ENCODE measurements around the gene RBM34.
"Not testable (repeated sequence)": the region's sequence is repeated elsewhere in the genome, so short reads cannot be mapped to it uniquely, and the experiment has no call there.

RBM34 gene

DNA sequence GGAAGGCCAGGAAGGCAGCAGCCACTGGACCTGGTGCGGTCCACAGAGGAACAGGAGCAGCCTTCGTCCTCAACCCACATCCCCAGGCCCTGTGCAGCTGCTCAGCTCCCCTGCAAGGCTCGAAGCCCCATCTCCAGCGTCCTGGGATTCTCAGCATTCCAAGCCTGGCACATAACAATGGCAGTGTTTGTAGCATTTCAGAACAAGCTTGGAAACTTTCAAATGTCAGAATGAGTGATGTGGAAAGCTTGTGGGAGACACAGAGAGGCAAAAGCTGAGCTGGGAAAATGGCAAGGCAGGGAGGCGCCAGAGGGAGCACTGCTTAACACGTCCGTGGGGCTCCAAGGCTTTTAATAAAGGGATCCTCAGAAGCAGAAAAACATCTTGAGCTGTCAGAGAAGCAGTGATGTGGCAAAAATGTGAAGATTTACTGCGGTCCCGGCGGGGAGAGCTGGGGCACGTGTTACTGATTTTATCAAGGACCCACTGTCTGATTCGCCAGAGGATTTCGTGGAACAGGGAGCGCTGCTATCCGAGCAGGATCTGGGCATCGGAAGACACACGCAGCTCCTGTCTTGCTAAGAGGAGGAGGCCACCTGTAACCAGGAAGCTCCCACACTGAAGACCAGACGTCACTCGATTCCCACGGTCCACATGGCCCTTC, 70.5 kb downstream of the RBM34 start:
- DNase-seq: no peak

DNA sequence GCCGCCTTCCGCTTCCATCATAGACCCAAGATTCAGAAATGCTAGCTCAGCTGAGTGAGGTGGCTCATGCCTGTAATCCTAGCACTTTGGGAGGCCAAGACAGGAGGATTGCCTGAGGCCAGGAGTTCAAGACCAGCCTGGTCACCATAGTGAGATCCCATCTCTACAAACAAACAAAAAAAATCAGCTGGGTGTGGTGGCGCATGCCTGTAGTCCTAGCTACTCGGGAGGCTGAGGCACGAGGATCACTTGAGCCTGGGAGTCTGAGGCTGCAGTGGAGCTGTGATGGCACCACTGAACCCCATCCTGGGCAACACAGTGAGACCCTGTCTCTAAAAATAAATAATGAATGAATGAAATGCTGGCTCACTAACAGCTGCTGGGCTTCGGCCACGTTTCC, 72.1 kb downstream of the RBM34 start:
- DNase-seq: no peak

DNA sequence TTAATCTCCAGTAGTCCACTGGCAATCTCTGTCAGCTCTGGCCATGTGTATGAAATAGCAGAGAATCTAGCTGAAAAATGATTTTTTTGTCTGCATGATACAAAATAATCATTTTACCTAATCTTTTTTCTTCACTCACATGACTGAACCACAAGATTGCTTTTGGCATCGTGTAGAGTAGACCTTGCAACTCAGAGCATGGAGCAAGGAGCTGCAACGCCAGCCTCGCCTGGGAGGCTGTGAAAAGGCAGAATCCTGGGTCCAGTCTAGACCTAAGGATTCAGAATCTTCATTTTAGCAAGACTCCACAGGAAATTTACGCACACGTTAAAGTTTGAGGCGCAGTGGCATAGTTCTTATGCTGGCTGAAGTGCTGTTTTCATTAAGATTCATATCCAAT, 72.6 kb downstream of the RBM34 start:
- no peak for DNase-seq

DNA sequence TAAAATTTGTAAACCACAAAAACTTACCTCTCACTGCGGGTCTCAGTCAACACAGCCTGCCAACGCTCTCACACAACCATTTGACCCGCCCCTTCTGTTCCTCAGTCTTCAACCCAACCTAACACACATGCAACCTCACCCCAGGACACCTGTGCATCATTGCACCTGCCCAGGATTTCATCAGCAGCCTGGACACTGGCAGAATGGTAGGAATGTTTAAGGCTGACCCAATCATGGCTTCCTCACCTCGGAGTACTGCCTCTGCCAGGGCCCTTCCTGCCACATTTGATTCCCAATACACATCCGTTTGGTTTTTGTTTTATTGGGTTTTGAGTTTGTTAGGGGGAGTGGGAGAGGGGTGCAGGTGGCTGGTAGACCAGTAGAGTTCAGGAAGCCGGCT, 73.1 kb downstream of the RBM34 start:
- no peak for DNase-seq

DNA sequence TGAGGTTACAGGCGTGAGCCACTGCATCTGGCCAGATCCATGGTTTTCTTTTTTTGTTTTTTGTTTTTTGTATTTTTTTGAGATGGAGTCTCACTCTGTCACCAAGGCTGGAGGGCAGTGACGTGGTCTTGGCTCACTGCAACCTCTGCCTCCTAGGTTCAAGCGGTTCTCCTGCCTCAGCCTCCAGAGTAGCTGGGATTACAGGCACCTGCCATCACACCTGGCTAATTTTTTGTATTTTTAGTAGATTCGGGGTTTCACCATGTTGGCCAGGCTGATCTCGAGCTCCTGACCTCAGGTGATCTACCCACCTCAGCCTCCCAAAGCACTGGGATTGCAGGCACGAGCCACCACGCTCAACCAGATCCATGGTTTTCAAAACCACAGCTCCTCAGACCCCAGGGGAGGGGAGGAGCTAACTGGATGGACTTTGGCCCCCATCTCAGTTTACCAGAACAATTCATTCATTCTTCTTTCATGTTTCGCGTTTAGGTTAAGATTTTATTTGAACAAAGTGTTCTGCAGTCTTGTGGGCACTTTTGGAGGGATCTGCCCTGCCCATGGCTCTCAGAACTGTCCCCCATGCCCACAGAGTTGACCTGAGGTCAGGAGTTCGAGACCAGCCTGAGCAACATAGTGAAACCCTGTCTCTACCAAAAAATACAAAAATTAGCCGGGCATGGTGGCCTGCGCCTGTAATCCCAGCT, 75.5 kb downstream of the RBM34 start:
- not testable (repeated sequence) for DNase-seq

All from NCI-H1417 (cell line).